ENCODE measurements around the gene WLS.
"Not testable (repeated sequence)": the region's sequence is repeated elsewhere in the genome, so short reads cannot be mapped to it uniquely, and the experiment has no call there.

WLS gene

GRCh38 chr1:68162761-68163160, 69.6 kb downstream of the WLS start:
- DNase-seq, result no peak

- not testable (repeated sequence) for DNase-seq
These were observed 70.7 kb downstream of the WLS start for GRCh38 chr1:68161672-68162071.

- not testable (repeated sequence) for DNase-seq
These were observed 71.4 kb downstream of the WLS start for GRCh38 chr1:68160935-68161334.

- no peak for DNase-seq
These were observed 72.3 kb downstream of the WLS start for GRCh38 chr1:68160021-68160420.

GRCh38 chr1:68158837-68159236, 73.5 kb downstream of the WLS start:
- DNase-seq, result no peak

- no peak for DNase-seq
These were observed 74.9 kb downstream of the WLS start for GRCh38 chr1:68157416-68157815.

GRCh38 chr1:68151690-68152089, 80.6 kb downstream of the WLS start:
- no peak for DNase-seq

- DNase-seq, result no peak
These were observed 82.4 kb downstream of the WLS start for GRCh38 chr1:68149907-68150306.

- no peak for DNase-seq
These were observed 83.1 kb downstream of the WLS start for GRCh38 chr1:68149110-68149798.

GRCh38 chr1:68148631-68149030, 83.7 kb downstream of the WLS start:
- no peak for DNase-seq

- no peak for DNase-seq
These were observed 84.7 kb downstream of the WLS start for GRCh38 chr1:68147534-68148171.

GRCh38 chr1:68145418-68146126, 86.8 kb downstream of the WLS start:
- no peak for DNase-seq

- no peak for DNase-seq
These were observed 87.5 kb downstream of the WLS start for GRCh38 chr1:68144856-68145255.

- no peak for DNase-seq
These were observed 88.7 kb downstream of the WLS start for GRCh38 chr1:68143633-68144032.

- no peak for DNase-seq
These were observed 89.9 kb downstream of the WLS start for GRCh38 chr1:68142461-68142860.

GRCh38 chr1:68142036-68142435, 90.3 kb downstream of the WLS start:
- DNase-seq, result no peak

GRCh38 chr1:68141071-68142021, 91.0 kb downstream of the WLS start:
- DNase-seq, result no peak

- no peak for DNase-seq
These were observed 91.8 kb downstream of the WLS start for GRCh38 chr1:68140536-68140935.

GRCh38 chr1:68136187-68136586, 96.1 kb downstream of the WLS start:
- DNase-seq, result no peak

- no peak for DNase-seq
These were observed 99.7 kb downstream of the WLS start for GRCh38 chr1:68132426-68133130.

- no peak for DNase-seq
These were observed 101.1 kb downstream of the WLS start for GRCh38 chr1:68131261-68131660.

GRCh38 chr1:68129536-68130250, 102.6 kb downstream of the WLS start:
- no peak for DNase-seq

Measured in stimulated activated naive CD4-positive, alpha-beta T cell treated with Interleukin-2 at 50 U/mL for 16 hours (primary cell).